Sigmoid colon (tissue), 4 donors: ENCODE measurements around the gene CHMP1A.

Experiments
- CTCF ChIP-seq, 4 experiments: fragments of 450-650 bp in 3 of 4; fragments of 200-600 bp in 1 of 4; IDR thresholded peaks; one replicate each; pipeline ENCODE4 v1.5.1; 2016 to 2019; ENCODE audit warnings: antibody characterized with exemption in 4 of 4, mild to moderate bottlenecking in 3 of 4, moderate library complexity in 2 of 4
- EP300 ChIP-seq, 4 donors: sonication (generic); formaldehyde crosslinking; IDR thresholded peaks; one replicate each; pipeline ENCODE4 v1.6.1; 2017; ENCODE audit warnings: antibody characterized with exemption in 4 of 4
- POLR2A ChIP-seq, 2 donors: fragments of 450-650 bp; IDR thresholded peaks; one replicate each; pipeline ENCODE4 v1.6.1; 2016; ENCODE audit warnings: antibody characterized with exemption in 2 of 2, mild to moderate bottlenecking in 2 of 2, moderate library complexity in 2 of 2
- POLR2AphosphoS5 ChIP-seq, 4 donors: sonication (generic); formaldehyde crosslinking; IDR thresholded peaks; one replicate each; pipeline ENCODE4 v1.6.1; 2017; ENCODE audit warnings: antibody characterized with exemption in 4 of 4

GRCh38 chr16:89596957-89597649 is 60.4 kb downstream of the CHMP1A start:
- TF ChIP-seq CTCF (IDR thresholded peaks at IDR 0.05) (no peak), POLR2A (IDR thresholded peaks at IDR 0.05) (no peak), EP300 (IDR thresholded peaks at IDR 0.05) (no peak), POLR2AphosphoS5 (IDR thresholded peaks at IDR 0.05) (no peak)
